Dendritic cell treated with granulocyte-macrophage colony-stimulating factor and Interleukin-4, amounts not matched to agents 40 ng/mL and 50 ng/mL, for 4 days (primary cell): Measurements from ENCODE around the gene DYSF.

Source experiments
- H3K27ac Mint-ChIP-seq: one replicate; pipeline ENCODE4 v1.8.0; 2022; ENCODE audit warnings: mild to moderate bottlenecking, mixed read lengths
- H3K27me3 Mint-ChIP-seq: one replicate; pipeline ENCODE4 v1.8.0; 2022; ENCODE audit warnings: mild to moderate bottlenecking, mixed read lengths
- H3K36me3 Mint-ChIP-seq: one replicate; pipeline ENCODE4 v1.8.0; 2022; ENCODE audit warnings: low read depth, mixed read lengths
- H3K4me1 Mint-ChIP-seq: one replicate; pipeline ENCODE4 v1.8.0; 2022; ENCODE audit warnings: low read depth, mixed read lengths
- H3K4me3 Mint-ChIP-seq: one replicate; pipeline ENCODE4 v1.8.0; 2022; ENCODE audit warnings: mild to moderate bottlenecking, moderate library complexity, mixed read lengths
- H3K9me3 Mint-ChIP-seq: one replicate; pipeline ENCODE4 v1.8.0; 2022; ENCODE audit warnings: mixed read lengths
- intact Hi-C: fragments of 100-400 bp; cut with micrococcal nuclease; formaldehyde crosslinking; loops from one replicate; pipeline ENCODE4 v1.15.0; 2022

Gene DYSF

DNA sequence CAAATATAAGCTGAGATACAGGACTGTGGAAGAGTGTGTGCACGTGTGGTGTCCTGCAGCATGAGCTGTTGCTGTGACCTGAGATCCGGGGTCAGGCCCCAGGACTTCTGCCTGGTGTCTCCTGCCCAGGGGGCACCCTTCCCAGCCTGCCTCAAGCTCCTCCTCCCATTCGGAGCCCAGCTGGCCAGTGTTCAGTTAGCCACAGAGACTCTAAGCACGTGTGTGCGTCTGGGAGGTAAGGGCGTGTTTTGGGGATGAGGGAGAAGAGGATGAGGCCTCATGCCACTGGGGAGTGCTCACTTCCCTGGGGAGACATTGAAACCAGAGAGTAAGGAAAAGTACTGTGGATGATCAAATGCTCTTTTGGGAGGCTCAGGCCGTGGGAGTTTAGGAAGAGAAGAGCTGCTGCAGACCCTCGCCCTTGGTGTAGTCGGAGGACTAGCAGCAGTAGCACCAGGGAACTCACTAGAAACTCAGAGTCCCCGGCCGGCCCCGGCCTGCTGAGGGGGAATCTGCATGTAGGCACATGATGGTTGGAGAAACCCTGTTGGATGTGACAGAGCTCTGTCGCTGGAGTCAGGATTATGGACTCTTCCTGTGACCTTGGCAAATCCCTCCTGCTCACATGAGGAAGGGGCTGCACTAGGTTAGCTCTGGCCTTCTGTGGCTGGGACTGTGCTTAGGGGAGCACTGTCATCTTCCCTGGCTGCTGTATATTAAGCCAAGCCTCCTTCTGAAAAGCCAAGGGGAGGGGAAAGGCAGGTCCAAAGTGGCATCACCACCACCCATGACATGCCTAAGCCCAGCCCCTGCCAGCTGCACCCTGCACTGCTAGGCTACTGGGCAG is 231.1 kb downstream of the DYSF start:
- no peaks in the 10 kb centered on the region for H3K4me1 Mint-ChIP-seq

DNA sequence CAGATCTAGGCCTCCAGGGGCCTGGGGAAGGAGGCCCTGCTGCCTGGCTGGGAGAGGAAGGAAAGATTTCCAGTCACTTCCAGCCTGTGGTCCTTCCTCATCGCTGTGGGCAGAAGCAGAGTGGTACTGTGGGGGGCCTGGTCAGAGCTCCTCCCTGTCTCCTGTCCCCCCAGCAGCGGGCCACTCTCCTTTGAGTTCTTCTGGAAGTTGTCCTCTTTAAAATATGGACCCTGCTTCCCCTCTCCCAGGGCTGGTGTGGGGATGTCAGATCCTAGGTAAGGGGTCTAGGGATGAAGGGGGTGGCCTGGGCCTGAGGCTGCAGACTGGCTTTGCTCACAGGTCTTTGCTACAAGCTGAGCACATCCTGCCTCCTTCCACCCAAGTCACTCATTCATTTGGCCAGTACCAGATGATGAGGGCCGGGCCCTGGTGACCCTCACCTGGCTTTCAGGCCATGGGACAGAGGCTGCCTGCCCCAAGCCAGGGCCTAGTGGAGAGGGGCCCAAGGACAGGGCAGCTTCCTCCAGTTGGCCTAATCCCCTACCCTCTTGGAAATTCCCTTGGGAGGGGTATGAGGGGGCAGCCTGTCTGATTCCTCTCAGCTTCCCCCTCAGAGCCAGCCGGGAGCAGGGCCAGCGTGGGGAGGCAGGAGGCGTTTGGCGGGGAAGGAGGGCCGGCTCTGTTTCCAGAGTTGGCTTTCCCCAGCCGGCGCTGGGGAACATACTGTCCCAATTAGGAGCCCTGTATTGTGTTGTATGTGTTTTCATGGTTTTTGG is 231.9 kb downstream of the DYSF start:
- Mint-ChIP-seq H3K27ac (no peak overlapping the region), H3K27me3 (peaks cover under 1% of the 10 kb centered on the region), H3K9me3 (no peaks in the 10 kb centered on the region), H3K4me3 (no peak overlapping the region), H3K4me1 (no peaks in the 10 kb centered on the region), H3K36me3 (peaks cover 97% of the 10 kb centered on the region)
- intact Hi-C loops: no loop called here

More for the DNA sequence above, 231.1 kb downstream of the DYSF start:
- Mint-ChIP-seq H3K4me3 (no peak overlapping the region), H3K27ac (no peak overlapping the region), H3K36me3 (peaks cover 91% of the 10 kb centered on the region), H3K9me3 (no peaks in the 10 kb centered on the region), H3K27me3 (no peaks in the 10 kb centered on the region)
- intact Hi-C loops: no loop called here

DNA sequence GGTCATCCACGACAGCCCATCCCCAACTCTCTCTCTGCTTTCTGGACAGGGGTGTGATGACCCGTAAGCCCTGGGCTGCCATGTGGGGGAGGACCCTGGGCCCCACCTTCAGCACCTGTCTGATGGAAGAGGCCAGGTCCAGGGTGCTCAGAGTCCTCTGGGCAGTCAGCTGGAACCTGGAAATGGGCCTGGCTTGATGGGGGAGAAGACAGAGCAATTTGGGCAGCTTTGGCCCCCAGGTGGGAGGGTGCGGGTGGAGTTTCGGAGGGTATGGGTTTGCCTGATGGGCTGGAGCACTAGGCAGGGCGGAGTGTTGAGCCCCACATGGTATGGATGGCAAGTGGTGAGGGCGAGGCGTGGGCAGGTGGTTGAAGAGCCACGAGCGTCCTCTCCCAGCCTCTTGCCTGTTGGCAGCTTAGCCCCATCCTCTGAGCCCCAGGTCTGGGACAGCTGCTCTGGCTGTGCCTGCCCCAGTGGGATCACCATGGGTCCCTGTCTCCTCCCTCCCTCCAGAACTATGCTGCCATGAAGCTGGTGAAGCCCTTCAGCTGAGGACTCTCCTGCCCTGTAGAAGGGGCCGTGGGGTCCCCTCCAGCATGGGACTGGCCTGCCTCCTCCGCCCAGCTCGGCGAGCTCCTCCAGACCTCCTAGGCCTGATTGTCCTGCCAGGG is 232.7 kb downstream of the DYSF start:
- H3K4me1 Mint-ChIP-seq: no peaks in the 10 kb centered on the region
- H3K9me3 Mint-ChIP-seq: no peaks in the 10 kb centered on the region
- peaks cover 94% of the 10 kb centered on the region for H3K36me3 Mint-ChIP-seq
- peaks cover 8% of the 10 kb centered on the region for H3K27me3 Mint-ChIP-seq
- H3K27ac Mint-ChIP-seq: no peak overlapping the region
- intact Hi-C loops: no loop called here
- H3K4me3 Mint-ChIP-seq: no peak overlapping the region

DNA sequence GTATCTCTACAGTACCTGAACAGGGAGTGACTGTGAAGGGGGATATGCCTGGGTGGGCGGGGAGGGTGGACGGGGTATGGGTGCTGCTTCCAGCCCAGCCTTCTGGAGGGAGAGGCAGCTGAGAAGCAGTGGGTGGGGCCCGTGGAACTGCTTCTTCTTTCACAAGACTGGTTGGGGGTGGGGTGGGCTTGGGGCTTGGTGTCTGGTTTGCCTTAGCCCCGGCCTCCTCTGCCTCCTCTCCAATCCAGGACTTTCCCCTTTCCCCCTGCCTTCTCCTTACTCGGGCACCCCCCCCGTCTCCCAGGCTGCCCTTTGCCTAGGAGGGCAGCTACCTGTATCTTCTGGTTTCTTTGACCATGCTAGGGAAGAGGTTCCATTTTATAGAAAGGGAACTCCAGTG is 233.4 kb downstream of the DYSF start:
- intact Hi-C loops: no loop called here
- Mint-ChIP-seq H3K27me3 (peaks cover 8% of the 10 kb centered on the region), H3K36me3 (peaks cover 87% of the 10 kb centered on the region), H3K4me1 (no peaks in the 10 kb centered on the region), H3K4me3 (no peak overlapping the region), H3K9me3 (no peaks in the 10 kb centered on the region), H3K27ac (no peak overlapping the region)

DNA sequence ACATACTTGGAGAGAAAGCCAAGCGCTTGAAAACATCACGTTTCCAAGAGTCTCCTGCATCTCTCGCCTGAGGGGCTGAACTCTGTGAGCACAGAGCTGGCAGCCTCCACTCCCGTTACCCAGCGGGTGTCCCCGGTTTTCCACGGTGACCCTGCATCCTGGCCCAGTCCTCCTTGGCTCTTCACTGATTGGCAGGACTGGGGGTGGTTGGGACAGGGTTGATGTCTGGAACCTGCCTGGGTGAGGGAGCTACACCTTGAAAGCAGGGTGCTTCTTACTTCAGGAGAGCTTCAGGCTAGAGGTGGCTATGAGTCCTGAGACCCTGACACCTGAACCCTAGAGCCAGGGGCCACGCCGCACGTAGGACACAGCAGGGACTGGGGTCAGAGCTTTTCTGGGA is 234.1 kb downstream of the DYSF start:
- Mint-ChIP-seq H3K27me3 (peaks cover 12% of the 10 kb centered on the region), H3K4me1 (no peaks in the 10 kb centered on the region), H3K27ac (no peak overlapping the region), H3K9me3 (no peaks in the 10 kb centered on the region), H3K4me3 (no peak overlapping the region), H3K36me3 (peaks cover 80% of the 10 kb centered on the region)
- intact Hi-C loops: no loop called here

DNA sequence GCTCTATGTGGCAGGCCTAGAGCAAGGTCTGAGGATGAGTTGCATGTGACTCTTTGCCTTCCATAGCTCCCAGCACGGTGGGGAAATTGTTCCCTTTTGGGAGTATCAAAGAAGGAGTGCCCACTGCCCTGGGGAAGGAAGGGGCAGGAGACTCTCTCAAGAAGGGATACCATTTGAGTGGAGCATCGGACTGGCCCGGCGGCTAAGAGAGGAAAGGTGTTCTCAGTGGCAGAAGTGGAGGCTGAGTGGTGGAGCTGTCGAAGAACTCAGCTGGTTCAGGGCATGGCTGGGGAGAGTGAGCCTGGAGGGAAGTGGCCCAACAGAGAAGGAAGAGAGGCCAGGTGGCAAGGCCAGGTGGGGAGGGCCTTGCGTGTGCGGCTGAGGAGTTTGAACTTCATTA is 235.2 kb downstream of the DYSF start:
- H3K4me3 Mint-ChIP-seq: no peak overlapping the region
- no peaks in the 10 kb centered on the region for H3K4me1 Mint-ChIP-seq
- no peaks in the 10 kb centered on the region for H3K9me3 Mint-ChIP-seq
- intact Hi-C loops: no loop called here
- peaks cover 12% of the 10 kb centered on the region for H3K27me3 Mint-ChIP-seq
- peaks cover 69% of the 10 kb centered on the region for H3K36me3 Mint-ChIP-seq
- no peak overlapping the region for H3K27ac Mint-ChIP-seq

DNA sequence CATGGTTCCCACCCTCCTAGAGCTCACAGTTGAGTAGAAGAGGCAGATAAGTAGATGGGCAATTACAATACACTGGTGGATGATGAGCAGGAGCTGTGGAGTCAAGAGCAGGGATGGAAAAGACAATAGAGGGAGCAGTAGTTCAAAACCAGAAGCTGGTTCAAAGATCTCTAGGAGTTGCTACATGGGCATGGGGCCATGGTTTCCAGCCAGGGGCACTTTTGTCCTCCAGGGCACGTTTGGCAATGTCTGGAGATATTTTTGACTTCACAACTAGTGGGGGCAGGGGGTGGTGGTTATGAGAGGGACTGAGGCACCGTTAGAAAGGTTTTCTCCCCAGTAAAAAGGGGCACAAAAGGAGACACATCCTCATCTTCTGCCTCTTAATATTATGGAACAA is 236.0 kb downstream of the DYSF start:
- Mint-ChIP-seq H3K36me3 (peaks cover 61% of the 10 kb centered on the region), H3K27me3 (peaks cover 12% of the 10 kb centered on the region), H3K4me1 (no peaks in the 10 kb centered on the region), H3K4me3 (no peak overlapping the region), H3K9me3 (no peaks in the 10 kb centered on the region), H3K27ac (no peak overlapping the region)
- intact Hi-C loops: no loop called here

DNA sequence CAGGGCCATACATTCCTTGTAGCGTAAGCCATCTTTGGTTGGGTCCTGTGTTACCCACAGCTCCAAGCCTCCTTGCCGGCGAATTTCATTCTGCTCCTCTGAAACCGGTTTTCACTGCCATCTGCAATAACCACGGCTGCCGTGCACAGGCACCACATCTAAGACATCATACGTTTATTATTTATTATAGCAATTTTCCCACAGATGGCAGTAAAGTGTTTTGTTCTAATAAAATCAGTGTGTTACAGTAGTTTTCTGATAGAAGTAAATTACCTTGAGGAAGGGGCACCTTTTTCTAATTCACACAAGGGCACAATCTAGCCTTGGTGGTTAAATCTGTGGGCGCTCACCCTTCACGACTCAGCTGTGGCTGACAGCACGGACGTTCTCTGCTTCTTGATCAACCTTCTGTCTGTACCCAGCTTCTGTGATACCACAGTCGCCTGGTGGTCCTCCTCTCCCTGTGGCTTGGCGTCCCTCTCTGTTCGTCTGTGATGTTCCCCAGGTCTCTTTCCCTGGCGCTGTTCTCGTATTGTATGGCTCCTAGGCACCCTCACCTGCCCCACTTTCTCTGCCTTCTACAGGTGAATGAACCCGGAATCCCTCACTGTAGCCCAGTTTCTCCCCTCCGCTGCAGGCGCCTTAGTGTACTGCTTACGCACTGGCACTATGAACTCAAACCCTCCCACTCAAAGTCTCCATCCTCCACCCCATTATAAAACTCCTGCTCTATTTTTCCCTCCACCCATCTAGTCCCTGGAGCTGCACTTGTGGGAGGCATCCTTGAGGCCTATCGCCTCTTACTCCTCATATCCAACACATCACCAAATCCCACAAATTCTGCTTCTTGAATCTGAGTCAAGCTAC is 236.8 kb downstream of the DYSF start:
- intact Hi-C loops: no loop called here
- no peak overlapping the region for H3K27ac Mint-ChIP-seq
- no peaks in the 10 kb centered on the region for H3K9me3 Mint-ChIP-seq
- peaks cover 52% of the 10 kb centered on the region for H3K36me3 Mint-ChIP-seq
- H3K4me3 Mint-ChIP-seq: no peak overlapping the region
- H3K4me1 Mint-ChIP-seq: no peaks in the 10 kb centered on the region
- H3K27me3 Mint-ChIP-seq: peaks cover 12% of the 10 kb centered on the region

DNA sequence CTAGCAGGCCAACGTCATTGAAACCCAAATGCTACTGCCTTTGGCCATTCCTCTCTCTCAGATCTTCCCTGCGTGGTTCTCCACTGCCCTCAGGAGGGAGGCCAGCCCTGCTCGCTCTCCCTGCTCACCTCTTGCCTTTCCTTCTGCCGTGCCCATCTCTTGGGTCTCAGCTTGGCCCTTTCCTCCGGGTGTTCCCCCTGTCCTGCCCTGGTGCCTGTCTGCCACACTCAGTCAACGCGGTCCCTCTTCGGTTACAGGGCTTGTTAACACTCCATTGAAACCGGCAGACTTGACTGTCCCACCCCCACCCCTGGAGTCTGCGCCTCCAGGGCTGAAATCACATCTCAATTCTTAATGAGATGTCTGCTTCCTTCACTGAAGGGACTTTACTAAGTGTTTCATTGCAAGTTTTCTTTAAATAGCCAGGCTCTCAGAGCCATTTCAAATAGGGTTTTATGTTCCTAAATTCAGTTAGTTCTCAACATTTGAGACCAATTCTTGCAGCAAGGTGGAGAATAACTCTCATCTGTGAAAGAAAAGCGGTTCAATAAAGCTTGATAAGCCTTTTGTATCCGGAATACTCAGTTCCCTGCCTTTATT is 237.6 kb downstream of the DYSF start:
- Mint-ChIP-seq H3K36me3 (peaks cover 45% of the 10 kb centered on the region), H3K27me3 (peaks cover 12% of the 10 kb centered on the region), H3K4me3 (no peak overlapping the region), H3K4me1 (no peaks in the 10 kb centered on the region), H3K9me3 (no peaks in the 10 kb centered on the region), H3K27ac (no peak overlapping the region)
- intact Hi-C loops: no loop called here

DNA sequence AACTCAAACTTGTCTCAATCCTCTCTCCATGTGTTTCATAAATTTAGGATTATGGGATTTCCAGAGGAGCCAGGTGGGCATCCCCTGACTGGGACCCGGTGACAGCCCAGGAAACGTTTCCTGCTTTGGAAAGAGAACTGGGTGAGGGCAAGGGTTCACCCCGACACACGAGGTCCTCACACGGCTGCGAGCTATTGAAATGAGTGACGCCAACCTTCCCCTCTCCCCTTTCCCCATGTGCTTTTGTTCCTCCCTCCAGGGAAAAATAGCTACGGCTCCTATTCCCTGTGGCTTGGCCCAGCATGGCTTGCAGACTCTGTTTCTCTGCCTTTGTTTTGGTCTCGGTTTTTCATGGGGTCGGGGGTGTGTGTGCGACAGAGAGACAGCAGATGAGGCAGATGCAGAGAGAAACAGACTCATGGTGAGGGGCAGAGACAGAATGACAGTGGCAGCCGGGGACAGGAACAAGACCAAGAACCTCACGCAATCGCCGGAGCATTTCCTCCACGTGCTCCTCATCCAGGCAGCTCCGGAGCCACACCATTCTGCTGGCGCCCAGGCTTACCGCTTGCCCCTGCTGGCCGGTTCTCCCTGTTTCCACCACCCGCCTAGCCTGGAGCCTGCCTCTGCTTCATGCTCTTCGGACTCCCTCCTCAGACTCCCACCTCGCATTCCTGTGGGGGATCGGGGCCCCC is 238.5 kb downstream of the DYSF start:
- no peaks in the 10 kb centered on the region for H3K4me1 Mint-ChIP-seq
- no peak overlapping the region for H3K27ac Mint-ChIP-seq
- peaks cover 12% of the 10 kb centered on the region for H3K27me3 Mint-ChIP-seq
- H3K36me3 Mint-ChIP-seq: peaks cover 36% of the 10 kb centered on the region
- H3K9me3 Mint-ChIP-seq: no peaks in the 10 kb centered on the region
- H3K4me3 Mint-ChIP-seq: no peak overlapping the region
- intact Hi-C loops: no loop called here

DNA sequence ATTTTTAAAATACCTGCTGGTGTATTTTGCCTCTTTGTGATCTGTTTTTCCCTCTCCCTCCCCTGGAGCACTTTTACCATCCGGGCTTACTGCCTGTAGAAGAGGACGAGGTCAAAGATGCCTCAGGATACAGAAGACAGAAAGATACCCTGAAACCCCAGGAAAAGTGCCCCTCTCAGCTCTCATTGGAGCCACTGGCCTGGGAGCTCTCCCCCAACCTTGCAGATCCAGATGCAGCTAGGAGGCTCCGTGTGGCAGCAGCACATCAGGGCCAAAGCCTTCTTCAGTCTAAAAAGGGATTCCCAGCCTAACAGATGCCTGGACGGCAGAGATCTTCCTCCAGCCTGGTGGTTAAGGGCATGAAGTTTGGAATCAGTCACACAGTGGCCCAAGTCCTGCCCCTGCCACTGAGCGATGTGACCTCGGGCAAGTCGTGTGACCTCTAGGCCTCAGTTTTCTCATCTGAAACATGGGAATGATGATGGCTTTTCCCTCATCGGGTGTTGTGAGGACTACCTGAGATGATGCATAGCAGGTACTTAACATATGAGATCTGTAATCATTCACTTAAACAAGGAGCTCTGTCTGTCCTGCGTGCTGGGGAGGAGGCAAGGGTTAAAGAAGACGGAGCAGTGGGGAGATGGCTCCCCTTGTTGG is 239.4 kb downstream of the DYSF start:
- H3K27ac Mint-ChIP-seq: no peak overlapping the region
- intact Hi-C loops: no loop called here
- H3K4me3 Mint-ChIP-seq: no peak overlapping the region
- H3K9me3 Mint-ChIP-seq: no peaks in the 10 kb centered on the region
- H3K27me3 Mint-ChIP-seq: peaks cover 14% of the 10 kb centered on the region
- peaks cover 27% of the 10 kb centered on the region for H3K36me3 Mint-ChIP-seq
- H3K4me1 Mint-ChIP-seq: no peaks in the 10 kb centered on the region
